Left colon (tissue), 2 donors: ENCODE results near the gene G3BP2. TPM values are rescaled to one million over a fixed set of nuclear protein-coding genes. Genes with fewer than 3 reads are reported as not detected.

ENCODE experiments used
- ATAC-seq: fragments of 200-7000 bp; cut with Tn5 transposase; one replicate; pipeline ENCODE4 v1.9.1; 2020; ENCODE audit warnings: mild to moderate bottlenecking, moderate library complexity
- DNase-seq, 2 donors: peaks; one replicate each; pipeline ENCODE4 v3.0.0-alpha.2; 2020
- intact Hi-C, 2 donors: fragments of 100-400 bp; cut with DNase I in 1 of 2; cut with micrococcal nuclease in 1 of 2; formaldehyde crosslinking; loops; one replicate each; pipeline versions ENCODE4 v1.11.2 to v1.14.0; 2022; cut with DNase I, micrococcal nuclease
- total RNA-seq, 2 donors: library from RNA; stranded (reverse); fragmentation: NEBNext Ultra II Directional; extraction: Animal tissue kit (Norgen Biotek cat#: 25700); gene quantifications; one replicate each; pipeline ENCODE4 v1.2.1, GENCODE V29; 2021
- donor health status: DM: no; HTN: no; CAD: no.
- donor health status: DM: yes; HTN: yes; CAD: no.

The G3BP2 gene
- total RNA-seq, 2 donors from 2014 or later = 158 to 159 TPM

GRCh38 chr4:75658876-75659275 lies 14.3 kb downstream of the G3BP2 start:
- intact Hi-C loops = no loop called here
- ATAC-seq (peak; percentile 76), DNase-seq (no peak)

- DNase-seq = no peak
- intact Hi-C loops = no loop called here
- ATAC-seq = no peak
These were observed 17.6 kb downstream of the G3BP2 start for GRCh38 chr4:75655562-75655961.

DNA sequence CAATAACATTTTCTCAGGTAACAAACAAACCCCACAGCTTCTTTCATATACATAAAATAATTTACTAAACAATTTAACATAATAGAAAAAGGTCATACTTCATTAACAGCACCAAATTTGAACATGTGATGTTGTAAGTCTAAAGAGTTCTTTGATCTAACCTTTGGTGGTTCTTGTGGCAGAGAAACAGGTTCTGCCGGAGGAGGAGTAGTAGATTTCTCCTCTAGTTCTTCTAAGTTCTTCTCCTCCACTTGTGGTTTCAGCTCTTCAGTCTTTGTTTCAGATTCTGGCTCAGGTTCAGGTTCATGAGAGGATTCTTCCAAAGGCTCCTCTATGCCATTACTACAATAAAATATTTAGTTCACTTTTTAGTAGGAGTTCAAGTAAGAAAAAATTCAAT lies 18.3 kb downstream of the G3BP2 start:
- DNase-seq = no peak
- no peak for ATAC-seq
- intact Hi-C loops = no loop called here

DNA sequence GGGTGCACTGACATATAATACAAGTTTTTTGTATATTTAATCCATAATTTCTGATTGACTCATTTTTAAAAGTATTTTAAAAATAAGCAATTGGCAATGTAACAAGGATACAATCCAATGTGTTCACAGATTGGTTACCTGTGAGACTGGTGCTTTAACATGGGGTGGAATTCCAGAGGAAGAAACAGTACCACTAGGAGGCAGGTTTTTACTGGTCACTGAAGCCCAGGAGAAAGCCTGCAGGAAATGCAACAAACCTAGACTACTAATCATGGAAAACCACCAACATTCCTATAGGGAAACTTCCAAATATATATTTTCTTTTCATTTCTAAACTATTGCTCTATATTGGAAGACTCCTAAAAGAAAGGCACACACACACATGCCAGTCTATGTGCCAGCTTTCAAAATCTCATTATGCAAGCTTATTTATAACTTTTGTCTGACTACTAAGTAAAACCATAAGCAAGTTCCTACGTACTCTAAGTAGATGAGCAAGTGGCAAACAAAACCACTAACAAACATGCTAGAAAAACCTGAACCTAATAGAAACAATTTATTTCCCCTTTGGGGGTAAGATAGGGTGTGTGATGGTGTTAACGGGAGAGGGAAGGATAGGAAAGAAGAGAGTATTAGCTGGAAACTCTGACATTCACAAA lies 19.2 kb downstream of the G3BP2 start:
- DNase-seq (no peak), ATAC-seq (peak; percentile 93)
- intact Hi-C loops = no loop called here

DNA sequence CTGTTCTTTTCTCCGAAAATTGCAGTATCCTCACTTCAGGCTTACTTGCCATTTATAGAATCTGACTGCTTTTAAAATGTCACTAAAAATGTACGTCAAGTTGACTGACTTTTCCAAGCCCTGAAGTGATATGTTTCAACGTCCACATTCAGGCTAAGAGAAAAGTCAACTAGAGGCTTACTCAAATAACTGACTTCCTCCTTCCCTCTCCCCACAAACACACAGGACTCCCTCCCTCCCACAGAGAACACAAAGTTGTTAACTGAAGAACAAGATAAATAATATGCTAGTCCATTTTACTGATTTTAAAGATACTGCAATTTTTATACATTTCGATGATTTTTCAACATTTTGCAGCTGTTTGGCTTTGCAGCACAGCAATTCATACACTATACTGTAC lies 29.1 kb downstream of the G3BP2 start:
- ATAC-seq = peak; percentile 47
- intact Hi-C loops = no loop called here
- no peak for DNase-seq

DNA sequence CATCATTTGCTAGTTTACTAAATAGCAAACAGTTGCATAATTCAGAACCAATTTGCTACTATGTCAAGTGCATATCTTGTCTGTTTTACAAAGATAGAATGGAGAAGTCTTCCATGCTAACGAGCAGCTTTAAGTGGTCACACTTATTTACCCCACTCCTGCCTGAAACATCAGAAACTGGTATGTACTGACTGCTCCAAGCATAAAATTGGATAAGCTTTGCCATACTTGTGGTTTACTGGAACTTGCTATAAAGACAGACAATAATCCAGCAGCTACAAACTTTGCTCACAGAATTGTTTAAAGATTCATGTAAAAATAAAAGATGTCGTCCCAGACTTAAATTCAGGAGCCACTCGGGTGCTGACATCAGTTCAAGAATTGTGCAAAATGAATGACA lies 29.6 kb downstream of the G3BP2 start:
- ATAC-seq (no peak), DNase-seq (no peak)
- intact Hi-C loops = no loop called here

DNA sequence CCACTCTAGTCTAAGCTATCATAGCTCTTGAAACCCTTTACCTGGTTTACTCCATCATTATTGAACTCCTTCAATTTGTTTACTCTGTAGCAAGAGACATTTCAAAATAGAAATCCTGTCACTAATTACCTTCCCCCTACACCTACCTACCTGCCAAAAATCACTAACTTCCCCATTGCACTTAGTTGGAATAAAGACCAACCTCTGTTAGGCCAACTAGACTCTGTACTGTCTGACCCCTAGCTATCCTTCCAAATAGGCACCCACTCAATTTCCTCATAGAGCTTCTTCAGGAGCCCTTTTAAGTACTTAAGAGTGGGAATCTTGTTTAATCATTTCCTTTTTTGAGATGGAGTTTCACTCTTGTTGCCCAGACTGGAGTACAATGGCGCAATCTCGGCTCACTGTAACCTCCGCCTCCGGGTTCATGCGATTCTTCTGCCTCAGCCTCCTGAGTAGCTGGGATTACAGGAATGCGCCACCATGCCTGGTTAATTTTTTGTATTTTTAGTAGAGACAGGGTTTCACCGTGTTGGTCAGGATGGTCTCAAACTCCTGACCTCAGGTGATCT lies 34.0 kb downstream of the G3BP2 start:
- intact Hi-C loops = no loop called here
- ATAC-seq (no peak), DNase-seq (no peak)

GRCh38 chr4:75637827-75638226 lies 35.4 kb downstream of the G3BP2 start:
- ATAC-seq (no peak), DNase-seq (no peak)

DNA sequence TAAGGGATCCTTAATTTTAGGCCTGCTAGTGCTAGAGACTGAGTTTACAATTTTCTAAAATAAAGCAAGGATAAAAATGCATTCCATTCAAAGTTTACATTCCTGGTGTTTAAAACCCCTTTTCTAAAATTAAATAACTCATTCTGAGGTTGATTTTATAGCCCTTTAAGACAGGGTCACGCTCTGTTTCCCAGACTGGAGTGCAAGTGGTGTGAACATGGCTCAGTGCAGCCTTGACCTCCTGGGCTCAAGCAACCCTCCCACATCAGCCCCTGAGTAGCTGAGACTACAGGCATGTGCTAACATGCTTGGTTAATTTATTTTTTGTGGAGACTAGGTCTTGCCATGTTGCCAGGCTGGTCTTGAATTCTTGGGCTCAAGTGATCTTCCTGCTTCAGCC lies 36.0 kb downstream of the G3BP2 start:
- ATAC-seq (no peak), DNase-seq (no peak)
- intact Hi-C loops = no loop called here

More at GRCh38 chr4:75637827-75638226, 35.4 kb downstream of the G3BP2 start:
- intact Hi-C loops = no loop called here

- DNase-seq (no peak), ATAC-seq (no peak)
- intact Hi-C loops = no loop called here
These were observed 38.3 kb downstream of the G3BP2 start for GRCh38 chr4:75634951-75635350.

GRCh38 chr4:75634281-75634680 lies 38.9 kb downstream of the G3BP2 start:
- DNase-seq = no peak
- no peak for ATAC-seq
- intact Hi-C loops = no loop called here

GRCh38 chr4:75633846-75634245 lies 39.4 kb downstream of the G3BP2 start:
- DNase-seq = no peak
- intact Hi-C loops = no loop called here
- ATAC-seq = no peak

GRCh38 chr4:75630937-75631329 lies 42.3 kb downstream of the G3BP2 start:
- no peak for DNase-seq
- no peak for ATAC-seq
- intact Hi-C loops = no loop called here

DNA sequence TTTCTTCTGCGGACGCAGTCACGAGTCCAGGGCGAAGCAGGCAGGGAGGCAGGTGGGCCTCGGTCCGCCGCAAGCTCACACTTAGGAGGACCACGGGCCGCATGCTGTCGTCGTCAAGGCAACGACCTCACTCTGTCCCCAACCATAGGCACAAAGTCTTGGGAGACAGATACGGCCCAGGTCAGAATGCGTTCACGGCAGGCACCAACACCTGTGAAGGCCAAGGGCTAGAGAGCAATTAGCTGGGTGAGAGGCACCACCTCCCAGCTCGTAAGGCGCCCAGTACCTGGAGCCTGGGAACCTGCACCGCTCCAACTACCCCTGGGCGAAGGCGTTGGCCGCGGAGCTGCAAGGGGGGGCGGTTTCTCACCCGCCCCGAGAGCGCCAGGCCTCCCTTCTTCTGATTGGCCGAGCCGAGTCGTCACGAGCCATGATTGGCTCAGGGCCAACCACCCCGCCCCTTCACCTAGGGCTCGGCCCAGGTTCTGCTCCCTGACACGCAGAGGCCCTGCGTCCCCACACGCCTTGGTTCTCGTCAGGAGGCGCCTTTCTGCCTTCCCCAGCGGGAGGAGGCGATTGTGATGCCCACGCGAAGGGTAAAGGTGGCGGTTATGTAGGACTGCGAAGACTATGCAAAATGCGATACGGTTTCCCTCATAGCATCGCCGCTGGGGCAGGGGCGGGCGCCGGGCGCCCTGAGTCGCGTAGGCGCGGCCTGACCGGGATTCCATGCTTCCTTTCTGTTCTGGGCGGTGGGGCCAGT lies 42.9 kb downstream of the G3BP2 start, which contains the start of gene CDKL2:
Gene CDKL2, minus strand, starts transcription at position 355 of the 763 bp plus-strand sequence. CDS start 4,540 bp downstream, outside the sequence.
- intact Hi-C loops = no loop called here
- DNase-seq = peak; percentile 94 to 98
- ATAC-seq = peak; percentile 95

DNA sequence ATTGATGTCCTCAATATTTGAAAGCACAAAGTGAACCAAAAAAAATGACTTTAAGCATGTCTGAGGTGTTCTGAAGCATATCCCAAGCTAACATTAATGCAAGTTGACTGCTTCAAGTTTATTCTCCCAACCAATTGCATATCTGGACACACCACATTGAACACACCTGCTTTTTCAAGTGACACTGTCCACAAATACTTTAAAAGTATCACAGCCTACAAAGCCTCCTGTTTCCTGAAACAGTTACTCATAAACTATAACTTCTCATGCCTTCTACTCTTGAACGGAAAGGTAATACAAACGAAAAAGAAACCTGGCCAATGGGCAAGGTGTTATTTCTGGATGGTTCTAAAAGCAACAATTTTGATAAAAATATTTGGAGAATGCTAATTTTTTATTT lies 44.0 kb downstream of the G3BP2 start:
- ATAC-seq (peak; percentile 35), DNase-seq (no peak)
- intact Hi-C loops = no loop called here

GRCh38 chr4:75623026-75623425 lies 50.2 kb downstream of the G3BP2 start:
- no peak for DNase-seq
- intact Hi-C loops = no loop called here
- no peak for ATAC-seq

DNA sequence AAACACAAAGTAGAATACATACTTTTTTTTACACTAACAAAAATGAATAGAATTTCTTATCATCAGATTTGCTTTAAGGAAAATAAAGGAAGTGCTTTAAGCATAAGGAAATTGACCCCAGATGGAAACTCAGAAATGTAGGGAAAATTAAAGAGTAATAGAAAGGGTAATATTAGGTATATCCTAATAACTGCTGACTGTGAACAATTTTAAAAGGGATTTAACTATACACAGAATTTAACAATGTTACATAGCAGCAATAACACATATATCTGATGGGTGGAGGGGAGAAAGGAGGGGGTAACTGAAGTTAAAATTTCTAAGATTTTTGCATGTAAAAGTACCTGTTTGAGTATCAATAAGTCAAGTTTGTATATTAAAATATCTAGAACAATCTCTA lies 51.5 kb downstream of the G3BP2 start:
- no peak for ATAC-seq
- intact Hi-C loops = no loop called here
- no peak for DNase-seq

DNA sequence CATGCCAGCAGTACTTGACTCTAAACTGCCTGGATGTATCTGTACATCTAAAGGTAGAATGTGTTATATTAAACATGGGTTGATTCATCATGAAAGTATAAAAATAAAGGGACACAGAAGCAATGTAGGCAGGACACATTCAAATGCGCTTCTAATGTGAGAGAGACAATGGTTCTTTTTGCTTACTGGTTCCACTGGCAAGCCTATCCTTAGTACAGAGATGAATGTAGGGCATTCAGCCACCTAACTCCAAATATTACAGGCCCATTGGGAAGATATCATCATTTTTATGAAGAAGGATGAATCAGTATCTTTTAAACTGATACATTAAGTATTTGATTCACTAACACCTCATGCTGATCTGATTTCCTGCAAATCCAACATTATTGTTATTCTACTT lies 60.9 kb downstream of the G3BP2 start:
- intact Hi-C loops = no loop called here
- no peak for ATAC-seq
- no peak for DNase-seq

DNA sequence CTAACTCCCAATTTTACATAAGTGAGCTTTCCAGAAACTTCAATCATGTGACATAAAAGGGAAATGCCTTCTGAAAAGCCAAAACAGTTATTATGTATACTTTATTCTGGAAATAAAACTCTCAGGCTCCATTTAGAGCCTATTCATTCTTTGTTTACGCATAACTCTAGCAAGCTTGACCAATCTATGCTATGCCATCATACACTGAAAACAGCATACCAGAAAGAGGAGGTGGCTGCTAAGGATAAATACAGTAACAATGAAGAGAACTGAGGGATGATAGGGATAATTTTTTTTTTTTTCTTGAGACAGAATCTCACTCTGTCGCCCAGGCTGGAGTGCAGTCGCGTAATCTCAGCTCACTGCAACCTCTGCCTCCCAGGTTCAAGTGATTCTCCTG lies 67.3 kb downstream of the G3BP2 start:
- no peak for ATAC-seq
- intact Hi-C loops = no loop called here

GRCh38 chr4:75599647-75600046 lies 73.6 kb downstream of the G3BP2 start:
- DNase-seq (no peak), ATAC-seq (no peak)
- intact Hi-C loops = no loop called here

More for the DNA sequence above, 67.3 kb downstream of the G3BP2 start:
- no peak for DNase-seq
